Measurements from ENCODE around the gene CAMK1D. TPM values are rescaled to one million over a fixed set of nuclear protein-coding genes. Genes with fewer than 3 reads are reported as not detected.
A peak's percentile ranks its signal among the peaks of the same experiment; 100 is the strongest.

The CAMK1D gene
- total and polyA plus RNA-seq, 11 donors: 1.4 to 16.0 (median 2.5) TPM

DNA sequence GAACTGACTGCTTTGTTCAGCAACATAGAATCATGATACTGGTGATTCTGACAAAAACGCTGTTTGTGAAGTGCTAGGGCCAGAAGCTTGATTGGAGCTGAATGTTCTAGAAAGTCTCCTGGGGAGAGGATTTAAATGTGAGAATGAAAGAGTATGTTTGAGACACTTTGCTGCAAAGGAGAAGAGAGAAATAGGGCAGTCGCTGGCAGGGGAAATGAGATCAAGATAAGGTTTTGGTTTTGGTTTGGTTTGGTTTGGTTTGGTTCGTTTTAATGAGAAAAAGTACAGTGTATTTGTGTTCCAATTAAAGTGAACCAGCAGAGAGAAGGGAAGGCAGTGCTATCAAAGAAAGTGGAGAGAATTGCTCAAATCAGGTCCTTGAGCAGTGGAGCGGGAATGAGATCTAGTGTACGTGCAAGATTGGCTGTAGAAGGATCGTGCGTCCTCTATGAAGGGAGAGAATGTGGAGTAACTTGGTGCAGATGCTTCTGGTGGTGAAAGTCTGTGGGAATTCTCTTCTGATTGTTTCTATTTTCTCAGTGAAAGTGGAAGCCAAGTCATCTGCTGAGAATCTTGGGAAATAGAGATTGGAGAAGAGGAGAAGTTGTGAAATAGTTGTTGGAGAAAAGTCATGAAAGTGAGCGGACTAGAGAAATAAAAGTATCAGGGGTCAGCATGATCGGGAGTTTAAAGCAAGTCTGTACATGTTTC is 381.6 kb downstream of the CAMK1D start:
- peaks cover 0 to 13% (median 0%) of the 10 kb centered on the region in 12 donors for H3K4me1 ChIP-seq
- intact Hi-C loops (cut with DNase I): no loop called here
- 74 to 79% (median 77%) methylated on average over 9 of the region's 9 CpGs for WGBS, 4 donors
- peak overlapping the region in 7 of 12 donors; percentile 2 to 35 (median 24) for H3K4me3 ChIP-seq
- H3K9me3 ChIP-seq: no peaks in the 10 kb centered on the region
- DNase-seq (no peak), ATAC-seq (peak in 3 of 4 donors; percentile 34 to 79 (median 55))
- peak overlapping the region in 8 of 12 donors; percentile 2 to 50 (median 42) for H3K27ac ChIP-seq
- no peaks in the 10 kb centered on the region for H3K36me3 ChIP-seq
- TF ChIP-seq POLR2A (IDR thresholded peaks at IDR 0.05): no peak
- TF ChIP-seq, protein P1, sequence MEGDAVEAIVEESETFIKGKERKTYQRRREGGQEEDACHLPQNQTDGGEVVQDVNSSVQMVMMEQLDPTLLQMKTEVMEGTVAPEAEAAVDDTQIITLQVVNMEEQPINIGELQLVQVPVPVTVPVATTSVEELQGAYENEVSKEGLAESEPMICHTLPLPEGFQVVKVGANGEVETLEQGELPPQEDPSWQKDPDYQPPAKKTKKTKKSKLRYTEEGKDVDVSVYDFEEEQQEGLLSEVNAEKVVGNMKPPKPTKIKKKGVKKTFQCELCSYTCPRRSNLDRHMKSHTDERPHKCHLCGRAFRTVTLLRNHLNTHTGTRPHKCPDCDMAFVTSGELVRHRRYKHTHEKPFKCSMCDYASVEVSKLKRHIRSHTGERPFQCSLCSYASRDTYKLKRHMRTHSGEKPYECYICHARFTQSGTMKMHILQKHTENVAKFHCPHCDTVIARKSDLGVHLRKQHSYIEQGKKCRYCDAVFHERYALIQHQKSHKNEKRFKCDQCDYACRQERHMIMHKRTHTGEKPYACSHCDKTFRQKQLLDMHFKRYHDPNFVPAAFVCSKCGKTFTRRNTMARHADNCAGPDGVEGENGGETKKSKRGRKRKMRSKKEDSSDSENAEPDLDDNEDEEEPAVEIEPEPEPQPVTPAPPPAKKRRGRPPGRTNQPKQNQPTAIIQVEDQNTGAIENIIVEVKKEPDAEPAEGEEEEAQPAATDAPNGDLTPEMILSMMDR (IDR thresholded peaks at IDR 0.05): no peak
- H3K27me3 ChIP-seq: no peaks in the 10 kb centered on the region

DNA sequence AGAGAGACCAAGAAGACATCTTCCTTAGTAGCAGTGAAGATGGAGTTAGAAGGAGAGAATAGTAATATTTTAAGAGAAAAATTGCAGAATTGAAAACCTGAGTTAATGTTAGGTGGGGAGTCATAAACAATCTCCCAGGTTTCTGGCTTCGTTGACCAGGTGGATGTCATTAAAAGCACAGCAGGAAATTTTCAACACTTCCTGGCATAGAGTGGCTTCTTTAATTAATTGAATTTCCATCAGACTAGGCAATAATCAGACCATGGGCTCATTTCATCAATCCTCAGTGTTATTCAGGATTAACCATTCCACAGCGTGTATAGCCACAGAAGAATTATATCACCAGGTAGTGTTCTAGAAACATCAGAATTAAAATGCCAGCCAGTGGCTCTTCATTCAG is 383.9 kb downstream of the CAMK1D start:
- H3K27ac ChIP-seq: no peak overlapping the region
- TF ChIP-seq POLR2A (IDR thresholded peaks at IDR 0.05): no peak
- TF ChIP-seq, protein P1 (IDR thresholded peaks at IDR 0.05): no peak
- WGBS, 4 donors: 58 to 76% (median 65%) methylated on average over 2 of the region's 2 CpGs
- no peaks in the 10 kb centered on the region for H3K36me3 ChIP-seq
- intact Hi-C loops (cut with DNase I): no loop called here
- no peaks in the 10 kb centered on the region for H3K9me3 ChIP-seq
- H3K4me3 ChIP-seq: no peak overlapping the region
- ATAC-seq (no peak), DNase-seq (no peak)
- no peaks in the 10 kb centered on the region for H3K27me3 ChIP-seq
- H3K4me1 ChIP-seq: peaks cover 0 to 13% (median 0%) of the 10 kb centered on the region in 12 donors

DNA sequence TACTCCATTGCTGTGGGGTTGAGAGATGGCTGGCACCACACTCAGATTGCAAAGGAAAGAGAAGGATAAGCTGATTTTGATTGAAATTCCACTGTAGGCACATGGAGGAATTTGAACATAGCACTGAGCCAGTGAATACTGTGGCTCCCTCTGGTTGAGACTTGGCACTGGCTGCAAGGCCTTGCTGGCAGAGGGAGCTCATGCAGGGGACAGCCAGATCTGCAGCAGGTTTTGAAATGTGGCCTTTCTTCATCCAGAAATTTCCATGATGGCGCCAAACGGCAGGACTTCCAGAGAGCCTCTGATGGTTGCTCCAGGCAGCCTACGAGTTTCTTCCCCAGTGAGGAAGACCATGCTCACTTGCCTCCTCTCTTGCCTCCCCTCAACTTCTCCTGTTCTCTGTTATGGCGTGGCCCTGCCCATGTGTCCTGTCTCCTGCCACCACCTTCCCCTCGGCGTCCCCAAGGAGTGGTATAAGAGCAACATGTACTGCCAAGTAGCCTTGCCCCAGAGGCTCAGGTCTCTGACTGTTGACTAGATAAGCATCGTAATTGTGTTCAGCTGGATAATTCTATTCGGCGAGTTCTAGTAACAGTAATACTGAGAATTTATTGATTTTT is 386.6 kb downstream of the CAMK1D start:
- Histone ChIP-seq H3K4me3 (no peak overlapping the region), H3K4me1 (peaks cover 0 to 8% (median 2%) of the 10 kb centered on the region in 12 donors), H3K27ac (no peak overlapping the region), H3K27me3 (no peaks in the 10 kb centered on the region), H3K36me3 (no peaks in the 10 kb centered on the region), H3K9me3 (no peaks in the 10 kb centered on the region)
- WGBS, 4 donors: 77 to 86% (median 82%) methylated on average over 9 of the region's 9 CpGs
- peak in 1 of 4 donors; percentile 17 for ATAC-seq
- no peak for TF ChIP-seq POLR2A (IDR thresholded peaks at IDR 0.05)
- TF ChIP-seq, protein P1 (IDR thresholded peaks at IDR 0.05): no peak
- intact Hi-C loops (cut with DNase I): no loop called here
- DNase-seq: no peak

DNA sequence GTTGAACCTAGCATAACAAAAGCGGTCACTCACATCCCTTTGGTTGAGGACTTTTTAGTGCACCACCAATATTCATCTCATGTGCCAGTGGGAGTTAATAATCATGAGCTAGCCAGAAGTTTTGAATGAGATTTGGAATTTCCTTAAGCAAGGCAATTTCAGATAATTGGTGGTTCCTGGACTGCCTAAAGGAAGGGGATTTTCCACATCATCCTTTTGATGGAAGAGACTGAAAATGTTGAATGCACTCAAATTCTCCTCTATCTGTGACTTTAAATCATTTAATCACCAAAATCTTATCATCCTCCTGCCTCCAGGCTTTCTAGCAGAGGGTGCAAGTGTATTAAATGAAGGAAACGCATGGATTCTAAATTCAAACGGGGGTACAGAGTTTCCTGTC is 391.5 kb downstream of the CAMK1D start:
- peaks cover 0 to 23% (median 1%) of the 10 kb centered on the region in 12 donors for H3K4me1 ChIP-seq
- H3K4me3 ChIP-seq: no peak overlapping the region
- H3K27ac ChIP-seq: peak overlapping the region in 6 of 12 donors; percentile 7 to 76 (median 36)
- H3K36me3 ChIP-seq: no peaks in the 10 kb centered on the region
- WGBS, 4 donors: 66 to 74% (median 68%) methylated on average over 3 of the region's 3 CpGs
- intact Hi-C loops (cut with DNase I): no loop called here
- H3K27me3 ChIP-seq: no peaks in the 10 kb centered on the region
- DNase-seq (no peak), ATAC-seq (no peak)
- H3K9me3 ChIP-seq: no peaks in the 10 kb centered on the region
- no peak for TF ChIP-seq POLR2A (IDR thresholded peaks at IDR 0.05)
- TF ChIP-seq, protein P1 (IDR thresholded peaks at IDR 0.05): no peak

Data from heart left ventricle (tissue), 16 donors.